Measurements from ENCODE around the gene MMD2.

MMD2 gene

DNA sequence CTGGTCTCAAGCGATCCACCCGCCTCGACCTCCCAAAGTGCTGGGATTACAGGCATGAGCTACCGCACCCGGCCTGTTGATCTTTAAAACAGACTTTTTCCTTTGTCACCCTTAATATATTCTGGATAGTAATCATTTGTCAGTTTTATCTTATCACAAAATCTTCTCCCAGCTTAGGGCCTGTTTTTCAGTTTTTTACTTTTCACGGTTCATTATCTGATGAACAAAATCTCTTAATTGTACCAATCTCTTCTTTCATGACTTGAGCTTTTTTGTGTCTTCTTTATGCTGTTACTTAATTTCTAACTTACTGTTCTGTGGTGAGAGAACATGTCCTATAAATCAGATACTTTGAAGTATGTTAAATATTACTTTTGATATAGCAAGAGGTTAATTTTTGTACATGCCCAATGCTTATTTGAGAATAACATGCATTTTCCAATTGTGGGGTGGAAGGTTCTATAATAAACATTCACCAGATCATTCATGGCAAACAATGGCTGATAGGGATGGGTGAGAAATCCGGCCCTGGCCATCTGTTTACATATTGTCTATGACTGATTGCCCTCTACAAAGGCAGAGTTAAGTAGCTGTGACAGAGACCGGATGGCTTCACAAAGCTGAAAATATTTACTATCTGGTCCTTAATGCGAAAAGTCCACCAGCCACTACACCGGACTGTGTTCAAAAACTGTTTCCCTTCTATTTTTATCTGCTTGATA is 102.5 kb downstream of the MMD2 start:
- Histone ChIP-seq H3K36me3 (ENCODE audit: control insufficient read depth in 1 of 2, insufficient read depth in 2 of 2, low read length in 2 of 2) (no peaks in the 10 kb centered on the region), H3K27me3 (ENCODE audit: control insufficient read depth in 1 of 2, insufficient read depth in 2 of 2, low read length in 2 of 2) (no peaks in the 10 kb centered on the region), H3K4me3 (ENCODE audit: low read depth in 1 of 2, low read length in 2 of 2) (no peak overlapping the region), H3K9ac (ENCODE audit: low read depth in 1 of 2, low read length in 2 of 2) (no peak overlapping the region), H3K4me1 (ENCODE audit: control insufficient read depth in 1 of 2, insufficient read depth in 2 of 2, low read length in 2 of 2) (no peaks in the 10 kb centered on the region), H3K27ac (ENCODE audit: low read depth, low read length) (no peak overlapping the region), H3K9me3 (ENCODE audit: control insufficient read depth in 1 of 2, low read length in 2 of 2) (no peaks in the 10 kb centered on the region)

Data from duodenal mucosa (tissue), 2 donors.